Mononuclear cell (primary cell): ENCODE results near the gene KRT80. TPM values are rescaled to one million over a fixed set of nuclear protein-coding genes. Genes with fewer than 3 reads are reported as not detected.
"Not testable (repeated sequence)": the region's sequence is repeated elsewhere in the genome, so short reads cannot be mapped to it uniquely, and the experiment has no call there.

Experiments used
- H3K27me3 ChIP-seq: 2 replicates; pipeline ENCODE4 v1.6.0; 2011; ENCODE audit warnings: low read length, control low read depth; ENCODE audit not compliant: insufficient read depth
- H3K4me1 ChIP-seq: 2 replicates; pipeline ENCODE4 v1.5.1; 2011; ENCODE audit warnings: mild to moderate bottlenecking, low read length, control low read depth; ENCODE audit not compliant: insufficient read depth
- H3K4me3 ChIP-seq: 2 replicates; pipeline ENCODE4 v1.5.1; 2011; ENCODE audit warnings: mild to moderate bottlenecking, low read length, moderate library complexity
- H3K9me3 ChIP-seq: 2 replicates; pipeline ENCODE4 v1.5.1; 2011; ENCODE audit warnings: low read depth, mild to moderate bottlenecking, control low read depth, low read length
- total RNA-seq: library from RNA; depleted of rRNA; stranded (reverse); fragments of >200 nt; gene quantifications from one replicate; pipeline ENCODE4 v1.2.3, GENCODE V29; 2012

The KRT80 gene
- not detected for total RNA-seq

DNA sequence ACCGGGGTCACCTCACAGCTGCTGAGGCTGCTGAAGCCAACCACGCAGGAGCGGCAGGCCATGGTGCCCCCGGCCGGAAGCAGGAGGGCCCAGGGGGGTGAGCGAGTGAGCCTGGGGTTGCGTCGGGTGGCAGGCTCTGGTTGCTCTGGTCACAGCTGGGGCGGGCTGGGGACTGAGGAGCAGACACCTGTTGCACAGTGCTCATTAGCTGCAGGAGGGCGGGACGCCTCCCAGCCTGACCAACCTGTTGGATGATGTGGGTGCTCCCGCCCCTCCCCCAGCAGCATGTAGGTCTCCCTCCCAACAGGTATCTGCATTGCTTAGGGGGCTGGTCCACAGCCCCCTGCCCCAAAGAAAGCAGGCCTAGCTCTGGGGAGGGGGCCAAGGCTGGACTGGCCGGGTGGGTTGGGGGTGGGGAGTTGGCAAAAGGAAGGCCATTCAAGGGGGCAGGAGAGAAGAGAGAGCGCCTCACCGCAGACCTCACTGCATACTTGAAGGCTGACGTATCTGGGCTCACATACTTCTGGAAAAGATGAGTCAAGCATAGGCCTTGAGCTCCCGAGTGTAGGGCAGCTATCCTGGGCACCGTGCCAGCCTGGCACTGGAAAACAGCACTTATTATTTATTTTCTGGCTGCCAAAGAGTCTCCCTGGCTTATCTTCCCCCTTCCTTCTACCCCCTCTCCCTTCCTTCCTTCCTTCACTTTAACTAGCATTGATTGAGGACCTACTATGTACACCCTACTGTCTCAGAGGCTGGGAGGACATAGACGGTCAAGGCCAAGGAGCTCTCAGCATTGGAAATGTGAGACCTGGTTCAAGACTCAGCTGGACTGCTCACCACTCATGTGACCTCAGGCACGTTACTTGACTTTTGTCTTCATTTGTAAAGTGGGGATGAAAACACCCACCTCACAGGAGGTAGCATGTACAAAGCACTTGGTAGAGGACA lies at the start of gene KRT80:
KRT80 (minus strand) TSS at position 174 of the 951 bp plus-strand sequence; CDS start at position 62, 112 bp downstream.
- Histone ChIP-seq H3K4me1 (peaks cover 95% of the 10 kb centered on the region), H3K4me3 (no peak within 1 kb of the TSS), H3K9me3 (no peaks in the 10 kb centered on the region), H3K27me3 (no peaks in the 10 kb centered on the region)

DNA sequence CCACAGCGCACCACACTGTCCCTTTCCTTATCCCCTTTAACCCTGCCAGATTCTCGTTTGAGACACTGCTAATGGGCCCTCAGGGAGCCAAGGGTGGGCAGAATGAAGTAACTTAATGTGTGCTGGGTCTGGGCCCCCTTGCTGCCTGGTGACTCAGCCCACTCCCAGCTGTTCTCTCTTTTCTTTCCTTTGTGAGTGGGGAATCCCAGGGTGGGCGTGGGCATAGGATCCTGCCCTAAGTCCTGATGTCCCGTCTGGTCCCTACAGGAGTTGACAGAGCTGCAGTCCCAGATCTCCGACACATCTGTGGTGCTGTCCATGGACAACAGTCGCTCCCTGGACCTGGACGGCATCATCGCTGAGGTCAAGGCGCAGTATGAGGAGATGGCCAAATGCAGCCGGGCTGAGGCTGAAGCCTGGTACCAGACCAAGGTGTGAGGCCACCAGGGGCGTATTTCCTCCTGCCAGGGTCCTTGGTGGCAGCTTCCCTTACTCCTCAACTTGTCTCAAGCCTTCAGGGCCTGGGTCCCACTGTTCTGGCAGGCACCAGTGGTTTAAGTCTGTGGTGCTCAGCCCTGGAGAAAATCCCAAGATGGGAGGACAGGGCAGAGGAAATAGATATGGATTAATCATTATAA lies 49.5 kb upstream of the KRT80 start:
- Histone ChIP-seq H3K9me3 (no peaks in the 10 kb centered on the region), H3K4me3 (no peak overlapping the region), H3K27me3 (no peaks in the 10 kb centered on the region), H3K4me1 (peaks cover 20% of the 10 kb centered on the region)

DNA sequence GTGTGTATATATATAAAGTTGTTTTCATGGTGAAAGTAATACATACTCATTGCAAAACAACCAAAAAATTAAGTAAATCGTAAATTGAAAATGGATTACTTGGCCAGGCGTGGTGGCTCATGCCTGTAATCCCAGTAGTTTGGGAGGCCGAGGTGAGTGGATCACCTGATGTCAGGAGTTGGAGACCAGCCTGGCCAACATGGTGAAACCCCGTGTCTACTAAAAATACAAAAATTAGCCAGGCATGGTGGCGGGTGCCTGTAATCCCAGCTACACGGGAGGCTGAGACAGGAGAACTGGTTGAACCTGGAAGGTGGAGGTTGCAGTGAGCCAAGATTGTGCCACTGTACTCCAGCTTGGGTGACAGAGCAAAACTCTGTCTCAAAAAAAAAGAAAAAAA lies 48.4 kb upstream of the KRT80 start:
- H3K9me3 ChIP-seq, H3K4me3 ChIP-seq, H3K27me3 ChIP-seq: not testable (repeated sequence)
- peaks cover 20% of the 10 kb centered on the region for H3K4me1 ChIP-seq

DNA sequence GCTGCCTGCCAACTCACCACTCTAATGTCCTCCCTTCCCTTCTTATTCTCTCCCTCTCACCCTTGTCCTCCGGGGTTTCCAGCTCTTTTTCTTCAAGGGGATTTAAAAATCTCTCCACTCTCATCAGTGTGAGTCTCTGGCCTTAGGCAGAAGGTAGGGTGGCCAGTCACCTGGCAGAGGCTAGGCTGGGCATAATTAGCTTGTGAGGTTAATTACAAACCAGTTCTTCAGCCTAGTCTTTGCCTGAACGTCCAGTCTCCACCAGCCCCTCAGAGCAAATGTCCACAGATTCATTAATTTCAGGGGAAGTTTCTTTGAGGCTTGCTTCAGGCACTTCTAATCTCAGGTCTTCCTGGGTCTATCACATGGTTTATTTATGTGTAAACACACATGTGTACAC lies 48.0 kb upstream of the KRT80 start:
- Histone ChIP-seq H3K4me3 (no peak overlapping the region), H3K4me1 (peaks cover 24% of the 10 kb centered on the region), H3K9me3 (no peaks in the 10 kb centered on the region), H3K27me3 (no peaks in the 10 kb centered on the region)

DNA sequence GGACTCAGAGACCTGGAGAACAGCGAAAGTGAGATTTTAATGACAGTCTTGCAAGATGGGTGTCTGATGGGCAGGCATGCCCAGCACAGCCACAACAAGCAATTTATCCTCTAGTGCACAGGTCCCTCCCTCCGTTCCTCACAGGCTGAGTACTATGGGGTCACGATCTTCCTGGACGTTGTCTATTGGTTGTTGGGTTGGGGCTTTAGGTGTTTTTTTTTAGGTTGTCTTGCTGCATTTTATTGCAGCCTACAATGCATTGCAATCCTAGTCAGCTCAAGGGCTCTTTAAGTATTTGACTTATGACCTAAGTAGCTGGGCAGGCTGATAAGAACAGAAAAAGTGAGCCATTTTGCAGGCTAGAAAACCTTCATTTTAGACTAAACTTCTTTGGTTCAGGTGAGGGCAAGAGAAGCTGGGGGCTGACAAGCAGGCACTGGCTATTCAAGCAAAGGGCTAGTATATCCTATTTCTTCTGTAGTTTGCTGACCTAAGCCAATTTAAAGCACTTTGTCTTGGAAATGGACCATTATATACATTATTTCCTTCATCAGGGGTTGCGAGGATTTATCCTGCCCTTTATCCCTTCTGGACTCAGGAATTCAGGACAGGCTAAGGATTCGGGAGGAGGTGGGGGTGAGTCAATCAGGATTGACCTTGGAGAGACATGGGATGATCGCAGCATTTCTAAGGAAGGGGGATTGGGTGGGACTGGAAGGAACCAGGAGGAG lies 47.3 kb upstream of the KRT80 start:
- H3K4me1 ChIP-seq = peaks cover 23% of the 10 kb centered on the region
- no peak overlapping the region for H3K4me3 ChIP-seq
- H3K9me3 ChIP-seq = no peaks in the 10 kb centered on the region
- H3K27me3 ChIP-seq = no peaks in the 10 kb centered on the region

DNA sequence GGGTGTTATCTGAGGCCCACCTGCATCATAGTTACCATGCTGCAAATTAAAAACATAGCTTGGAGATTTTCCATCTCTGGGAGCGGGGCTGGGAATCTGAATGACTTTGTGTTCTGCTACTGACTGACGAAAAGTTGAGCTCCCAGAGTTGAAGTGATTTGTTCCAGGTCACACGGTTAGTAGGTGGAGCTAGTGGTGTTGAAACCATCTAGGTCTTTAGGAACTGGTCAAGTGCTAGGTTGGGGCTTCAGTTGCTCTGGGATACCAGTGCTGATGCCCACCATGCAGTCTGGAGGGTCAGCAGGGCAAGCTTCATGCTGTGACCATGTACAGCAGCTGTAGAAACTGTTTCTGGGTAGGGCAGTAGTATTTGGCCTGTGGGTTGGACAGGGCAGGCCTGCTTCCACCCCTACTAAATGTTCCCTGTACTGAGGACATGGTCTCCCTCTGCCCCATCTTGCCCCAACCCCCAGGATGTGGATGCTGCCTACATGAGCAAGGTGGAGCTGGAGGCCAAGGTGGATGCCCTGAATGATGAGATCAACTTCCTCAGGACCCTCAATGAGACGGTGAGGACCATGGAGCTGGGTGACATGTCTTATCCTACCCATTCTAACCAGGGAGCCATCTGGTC lies 46.5 kb upstream of the KRT80 start:
- H3K4me1 ChIP-seq = peaks cover 16% of the 10 kb centered on the region
- H3K27me3 ChIP-seq = peaks cover 4% of the 10 kb centered on the region
- H3K9me3 ChIP-seq = no peaks in the 10 kb centered on the region
- no peak overlapping the region for H3K4me3 ChIP-seq

DNA sequence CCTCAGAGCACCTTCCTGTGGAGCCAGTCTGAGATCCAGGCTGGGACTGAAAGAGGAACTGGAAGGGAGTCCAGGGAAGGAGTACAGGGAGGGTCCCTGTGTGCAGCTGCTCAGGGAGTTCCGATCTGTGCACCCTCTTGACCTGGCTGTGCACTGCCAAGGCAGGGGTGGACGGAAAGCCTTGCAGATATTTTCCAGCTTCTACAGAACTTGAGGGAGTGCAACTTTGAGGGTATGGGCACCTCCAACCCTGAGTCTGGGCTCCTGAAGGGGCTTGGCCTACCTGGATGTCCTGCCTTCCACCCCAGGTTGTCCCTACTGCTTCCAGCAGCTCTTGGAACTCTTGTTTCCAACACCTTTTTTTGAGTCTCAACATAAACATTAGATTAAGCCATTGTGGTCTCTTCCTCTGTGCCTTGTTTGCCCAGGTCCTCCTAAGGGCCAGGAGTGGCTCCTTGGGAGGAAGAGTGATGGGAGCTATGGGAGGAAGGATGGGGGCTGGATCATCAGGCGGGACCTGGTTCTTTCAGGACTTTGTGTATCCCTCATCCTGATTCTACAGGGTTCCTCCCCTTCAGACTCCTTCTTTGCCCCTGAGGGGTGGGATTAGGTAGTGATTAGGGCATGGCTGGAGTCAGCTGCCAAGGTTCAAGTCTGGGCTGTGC lies 44.7 kb upstream of the KRT80 start:
- Histone ChIP-seq H3K27me3 (peaks cover 21% of the 10 kb centered on the region), H3K9me3 (no peaks in the 10 kb centered on the region), H3K4me1 (peaks cover 10% of the 10 kb centered on the region), H3K4me3 (no peak overlapping the region)

DNA sequence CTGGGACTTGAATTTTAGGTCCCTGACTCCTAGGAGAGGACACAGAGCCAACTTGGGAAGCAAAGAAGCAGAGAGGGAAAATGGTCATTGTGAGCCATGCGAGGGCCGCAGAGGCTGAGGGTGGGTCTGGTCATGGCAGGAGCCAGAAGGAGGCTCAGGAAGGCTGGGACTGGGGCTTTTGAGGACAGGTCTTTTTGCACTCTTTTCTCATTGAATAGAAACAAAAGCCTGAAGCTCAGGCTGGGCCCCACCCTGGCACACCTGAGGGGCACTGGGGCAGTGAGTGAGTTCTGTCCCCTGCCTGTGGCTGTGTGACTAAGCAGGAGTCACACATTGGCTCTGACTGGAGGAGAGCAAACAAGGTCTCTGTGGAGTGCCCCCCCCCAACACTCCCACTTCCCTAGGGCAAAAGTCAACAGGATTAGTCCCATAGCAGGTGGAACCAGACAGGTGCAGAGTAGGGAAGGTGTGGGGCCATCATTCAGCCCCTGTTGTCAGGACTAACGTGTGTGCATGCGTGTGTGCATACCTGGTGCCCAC lies 44.1 kb upstream of the KRT80 start:
- Histone ChIP-seq H3K27me3 (peaks cover 23% of the 10 kb centered on the region), H3K4me3 (no peak overlapping the region), H3K4me1 (peaks cover 10% of the 10 kb centered on the region), H3K9me3 (no peaks in the 10 kb centered on the region)

DNA sequence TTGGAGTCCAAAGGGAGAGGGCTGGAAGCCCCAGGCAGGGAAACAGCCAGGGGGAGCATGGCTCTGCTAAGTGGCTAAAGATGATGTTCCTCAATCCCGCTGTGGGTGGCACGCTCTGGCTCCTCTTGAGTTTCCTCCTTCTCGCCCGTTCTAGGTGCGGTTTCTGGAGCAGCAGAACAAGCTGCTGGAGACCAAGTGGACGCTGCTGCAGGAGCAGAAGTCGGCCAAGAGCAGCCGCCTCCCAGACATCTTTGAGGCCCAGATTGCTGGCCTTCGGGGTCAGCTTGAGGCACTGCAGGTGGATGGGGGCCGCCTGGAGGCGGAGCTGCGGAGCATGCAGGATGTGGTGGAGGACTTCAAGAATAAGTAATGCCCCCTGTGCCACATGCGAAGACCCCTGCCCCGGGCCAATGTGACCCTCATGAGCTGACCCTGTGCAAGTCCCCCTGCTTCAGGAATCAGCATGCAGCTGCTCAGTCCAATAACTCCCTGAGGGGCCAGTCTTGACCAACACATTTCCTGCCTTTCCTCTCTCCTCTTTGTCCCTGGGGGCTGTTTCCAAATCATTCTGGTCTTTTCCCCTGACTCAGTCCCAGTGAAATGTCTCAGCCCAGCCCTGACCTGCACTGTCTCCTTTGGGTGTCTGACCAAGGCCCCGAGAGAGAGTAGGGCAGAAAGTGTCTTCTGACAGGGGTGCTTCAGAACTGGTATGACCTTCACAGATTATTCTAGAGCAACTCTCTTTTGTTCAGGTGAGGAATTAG lies 43.4 kb upstream of the KRT80 start:
- Histone ChIP-seq H3K4me1 (peaks cover 10% of the 10 kb centered on the region), H3K9me3 (no peaks in the 10 kb centered on the region), H3K27me3 (peaks cover 23% of the 10 kb centered on the region), H3K4me3 (no peak overlapping the region)

DNA sequence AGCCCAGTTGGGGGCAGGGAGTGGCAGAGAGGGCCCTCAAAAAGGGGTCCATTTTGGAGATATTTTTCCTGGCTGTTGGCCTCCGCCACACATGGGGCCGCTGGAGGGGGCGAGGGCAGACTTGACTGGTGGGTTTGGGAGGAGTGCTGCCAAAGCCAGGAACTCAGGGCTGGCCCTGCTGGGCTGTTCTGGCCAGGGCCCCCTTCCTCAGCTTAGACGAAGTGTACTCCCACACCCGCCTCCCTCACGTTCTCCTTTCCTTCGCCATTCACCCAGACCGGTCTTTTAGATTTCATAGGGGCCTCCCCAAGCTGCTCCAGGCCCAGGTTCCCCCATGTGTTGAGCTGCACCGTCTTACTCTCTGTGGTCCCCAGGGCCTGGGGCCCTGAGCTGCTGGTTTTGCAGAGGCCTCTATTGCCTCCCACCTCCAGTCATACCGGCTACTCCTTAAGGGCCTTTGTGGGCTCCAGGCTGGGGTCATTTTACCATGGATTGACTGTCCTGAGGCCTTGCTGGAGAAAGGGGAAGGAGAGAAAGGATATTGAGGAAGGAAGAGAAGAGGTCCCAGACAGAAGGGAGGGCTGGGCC lies 42.5 kb upstream of the KRT80 start:
- Histone ChIP-seq H3K9me3 (no peaks in the 10 kb centered on the region), H3K4me1 (peaks cover 10% of the 10 kb centered on the region), H3K27me3 (peaks cover 26% of the 10 kb centered on the region), H3K4me3 (no peak overlapping the region)

DNA sequence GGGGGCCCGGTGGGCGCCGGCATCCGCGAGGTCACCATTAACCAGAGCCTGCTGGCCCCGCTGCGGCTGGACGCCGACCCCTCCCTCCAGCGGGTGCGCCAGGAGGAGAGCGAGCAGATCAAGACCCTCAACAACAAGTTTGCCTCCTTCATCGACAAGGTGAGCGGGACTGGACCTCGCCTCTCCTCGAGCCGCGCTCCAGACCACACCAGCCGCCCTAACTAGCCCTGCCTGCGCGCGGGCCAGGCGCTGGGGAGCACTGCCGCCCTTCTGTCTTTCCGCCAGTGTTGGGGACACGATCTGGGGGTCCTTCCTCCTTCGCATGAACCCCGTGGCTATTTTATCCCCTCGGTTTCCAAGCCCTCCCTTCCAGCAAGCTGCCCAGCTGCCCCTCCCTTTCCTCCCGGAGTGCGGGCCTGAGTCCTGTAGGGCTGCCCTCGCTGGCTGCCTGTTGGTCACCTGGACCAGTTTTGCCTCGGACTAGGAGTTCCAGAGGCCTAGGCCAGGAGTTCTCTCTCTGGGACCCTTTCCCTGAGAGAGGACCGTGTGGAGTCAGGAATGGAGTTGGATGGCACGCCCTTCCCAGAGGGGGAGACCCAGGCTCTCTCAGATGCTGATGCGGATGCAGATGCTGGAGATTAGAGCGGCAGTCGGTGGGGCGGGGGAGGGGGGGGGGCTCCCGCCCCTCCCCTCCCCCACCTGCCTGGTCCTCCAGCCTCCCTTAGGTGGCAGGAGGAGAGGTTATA lies 41.8 kb upstream of the KRT80 start:
- Histone ChIP-seq H3K4me3 (no peak overlapping the region), H3K4me1 (peaks cover 10% of the 10 kb centered on the region), H3K27me3 (peaks cover 26% of the 10 kb centered on the region), H3K9me3 (no peaks in the 10 kb centered on the region)

DNA sequence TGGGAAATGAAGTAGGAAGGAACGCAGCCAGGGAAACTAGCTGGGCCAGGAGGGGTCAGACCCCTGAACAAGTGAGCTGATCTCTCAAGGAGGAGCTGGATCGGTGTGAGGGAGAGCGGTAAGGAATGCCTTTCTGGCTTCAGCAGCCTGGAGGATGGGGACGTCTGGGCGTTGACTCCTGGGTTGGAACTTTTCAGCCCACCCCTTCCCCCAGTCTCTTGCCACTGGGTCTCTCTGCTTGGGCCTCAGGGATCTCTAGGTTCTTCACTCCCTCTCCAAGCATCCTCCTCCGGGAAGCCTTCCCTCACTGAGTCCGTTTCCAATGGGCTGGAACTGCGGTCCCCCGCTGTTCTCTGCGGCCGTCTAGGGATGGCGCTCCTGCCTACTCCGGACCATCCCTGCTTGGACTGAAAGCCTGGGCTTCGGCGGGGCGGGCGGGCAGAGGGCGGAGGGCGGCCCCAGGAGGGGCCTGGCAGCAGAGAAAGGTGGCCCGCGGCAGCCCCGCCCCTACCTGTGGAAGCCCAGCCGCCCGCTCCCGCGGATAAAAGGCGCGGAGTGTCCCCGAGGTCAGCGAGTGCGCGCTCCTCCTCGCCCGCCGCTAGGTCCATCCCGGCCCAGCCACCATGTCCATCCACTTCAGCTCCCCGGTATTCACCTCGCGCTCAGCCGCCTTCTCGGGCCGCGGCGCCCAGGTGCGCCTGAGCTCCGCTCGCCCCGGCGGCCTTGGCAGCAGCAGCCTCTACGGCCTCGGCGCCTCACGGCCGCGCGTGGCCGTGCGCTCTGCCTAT lies 41.1 kb upstream of the KRT80 start, which contains the start of gene KRT7:
KRT7 (plus strand) TSS at position 570 of the 788 bp plus-strand sequence; CDS start at position 624, 54 bp downstream.
- Histone ChIP-seq H3K4me1 (peaks cover 10% of the 10 kb centered on the region), H3K4me3 (no peak within 1 kb of the TSS), H3K27me3 (peaks cover 26% of the 10 kb centered on the region), H3K9me3 (no peaks in the 10 kb centered on the region)
